Thymus (tissue), 11 donors: Measurements from ENCODE around the gene CCNY. TPM values are rescaled to one million over a fixed set of nuclear protein-coding genes. Genes with fewer than 3 reads are reported as not detected.

ENCODE experiments used
- DNase-seq, 9 donors: peaks; one replicate each; pipeline ENCODE4 v3.0.0-alpha.2; 2013; ENCODE audit warnings: low spot score in 9 of 9, low read depth in 6 of 9, missing footprints in 1 of 9
- H3K27ac ChIP-seq, 2 donors: one replicate each; pipeline ENCODE4 v1.5.1; 2013; ENCODE audit warnings: control low read depth in 1 of 2, low read depth in 1 of 2, low read length in 1 of 2, mild to moderate bottlenecking in 1 of 2, moderate library complexity in 1 of 2
- H3K27me3 ChIP-seq, 2 donors: one replicate each; pipeline ENCODE4 v1.5.1; 2013; ENCODE audit warnings: low read length in 1 of 2; ENCODE audit not compliant: control insufficient read depth in 2 of 2, insufficient read depth in 1 of 2
- H3K36me3 ChIP-seq, 2 donors: one replicate each; pipeline ENCODE4 v1.5.1; 2013; ENCODE audit warnings: low read length in 1 of 2, mild to moderate bottlenecking in 1 of 2, moderate library complexity in 1 of 2; ENCODE audit not compliant: control insufficient read depth in 2 of 2, insufficient read depth in 2 of 2
- H3K4me1 ChIP-seq, 2 donors: one replicate each; pipeline ENCODE4 v1.5.1; 2013; ENCODE audit warnings: low read length in 2 of 2; ENCODE audit not compliant: control insufficient read depth in 2 of 2, insufficient read depth in 2 of 2
- H3K4me3 ChIP-seq, 2 donors: one replicate each; pipeline ENCODE4 v1.5.1; 2013; ENCODE audit warnings: low read length in 2 of 2, control low read depth in 1 of 2, mild to moderate bottlenecking in 1 of 2
- H3K9me3 ChIP-seq, 2 donors: one replicate each; pipeline ENCODE4 v1.5.1; 2013; ENCODE audit warnings: low read length in 1 of 2, mild to moderate bottlenecking in 1 of 2; ENCODE audit not compliant: control insufficient read depth in 2 of 2, insufficient read depth in 1 of 2
- WGBS: extraction: QIAGEN DNeasy Blood & Tissue Kit; methylation state at CpG from one replicate; pipeline ENCODE4 v1.1.7; 2013; 5-methylcytosine and 5-hydroxymethylcytosine counted together
- polyA plus RNA-seq: library from polyadenylated mRNA; stranded (reverse); fragments of 200-250 nt; gene quantifications from one replicate; pipeline ENCODE4 v1.2.3, GENCODE V29; 2013
- total RNA-seq: library from RNA; stranded (reverse); fragments of 120-200 nt; gene quantifications from one replicate; pipeline ENCODE4 v1.2.4, GENCODE V29; 2013
- donor health status: healthy.

The CCNY gene
- total and polyA plus RNA-seq, 2 donors: 27.6 to 34.9 TPM

DNA sequence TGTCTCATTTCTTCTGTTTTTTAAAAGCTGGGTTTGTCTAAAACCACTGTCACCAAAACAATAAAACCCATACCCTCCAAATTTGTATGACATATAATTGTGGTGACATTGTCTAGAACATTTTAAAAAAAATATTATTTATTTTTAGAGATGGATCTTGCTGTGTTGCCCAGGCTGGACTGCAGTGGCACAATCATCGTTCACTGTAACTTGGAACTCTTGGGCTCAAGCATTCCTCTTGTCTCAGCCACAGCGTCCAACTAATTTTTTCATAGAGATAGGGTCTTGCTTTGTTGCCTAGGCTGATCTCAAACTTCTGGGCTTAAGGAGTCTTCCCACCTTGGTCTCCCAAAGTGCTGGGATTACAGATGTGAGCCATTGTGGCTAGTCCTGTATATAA is 116.5 kb downstream of the CCNY start:
- Histone ChIP-seq H3K4me1 (peaks cover 4 to 35% of the 10 kb centered on the region in 2 donors), H3K27ac (no peak overlapping the region), H3K36me3 (no peaks in the 10 kb centered on the region), H3K27me3 (no peaks in the 10 kb centered on the region), H3K9me3 (no peaks in the 10 kb centered on the region), H3K4me3 (no peak overlapping the region)
- DNase-seq: no peak
- WGBS: 98% methylated on average over 2 of the region's 2 CpGs

DNA sequence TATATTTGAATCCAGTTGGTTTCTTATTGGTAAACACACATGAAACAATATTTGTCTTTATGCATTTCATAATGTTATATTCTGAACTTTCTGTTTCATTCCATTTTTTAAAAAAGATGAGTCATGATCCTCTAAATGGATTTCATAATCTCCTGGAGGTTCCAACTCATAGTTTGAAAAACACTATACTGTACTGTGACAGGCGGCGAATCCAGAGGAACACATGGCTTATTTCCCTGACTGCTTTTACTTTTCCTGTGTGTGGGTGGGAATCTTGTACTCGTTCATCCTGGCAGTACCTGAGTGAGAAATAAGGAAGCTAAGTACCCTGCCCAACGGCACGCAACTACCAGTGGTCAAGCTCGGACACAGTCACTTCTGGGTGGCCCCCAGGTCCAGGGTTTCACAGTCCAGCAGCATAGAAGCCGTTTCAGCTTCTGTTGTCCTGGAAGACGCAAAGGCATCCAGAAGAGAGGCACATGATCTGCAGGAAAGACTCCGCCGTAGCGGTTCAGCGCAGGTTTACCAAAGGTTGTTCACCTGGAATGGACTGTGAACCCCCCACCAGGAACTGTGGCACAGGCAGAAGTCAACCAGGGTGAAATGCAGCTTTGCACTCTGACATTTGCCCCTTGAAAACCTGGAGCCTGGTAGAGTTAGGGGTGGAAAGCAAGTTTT is 117.7 kb downstream of the CCNY start:
- Histone ChIP-seq H3K4me1 (peaks cover 0 to 30% of the 10 kb centered on the region in 2 donors), H3K36me3 (no peaks in the 10 kb centered on the region), H3K27ac (no peak overlapping the region), H3K27me3 (no peaks in the 10 kb centered on the region), H3K9me3 (no peaks in the 10 kb centered on the region), H3K4me3 (no peak overlapping the region)
- no peak for DNase-seq
- WGBS: 95% methylated on average over 12 of the region's 12 CpGs

DNA sequence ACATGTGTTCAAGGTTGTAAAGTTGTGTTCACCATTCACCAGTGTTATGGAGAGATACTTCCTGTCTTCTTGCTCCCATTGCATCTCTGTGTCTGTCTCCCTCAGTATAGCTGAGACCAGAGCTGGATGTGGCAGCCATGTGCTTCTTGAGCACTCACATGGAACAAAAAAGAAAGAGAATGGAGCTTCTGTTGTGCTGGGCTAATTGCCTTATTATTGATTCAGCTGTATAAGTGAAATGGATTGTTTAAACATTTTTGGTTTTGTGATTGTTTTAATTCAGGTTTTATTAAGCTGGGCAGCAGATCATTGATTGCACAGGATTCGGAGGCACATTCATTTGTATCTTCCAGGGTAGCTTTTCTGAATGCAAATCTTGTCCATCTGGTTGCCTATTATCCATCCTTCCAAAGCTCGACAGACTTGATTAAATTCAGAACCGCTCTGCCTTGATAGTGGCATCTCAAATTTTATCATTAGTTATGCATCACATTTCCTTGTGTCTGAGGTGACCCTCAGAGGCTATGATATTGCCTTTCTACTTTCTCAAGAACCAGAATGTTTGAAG is 119.9 kb downstream of the CCNY start:
- Histone ChIP-seq H3K36me3 (no peaks in the 10 kb centered on the region), H3K27ac (no peak overlapping the region), H3K27me3 (no peaks in the 10 kb centered on the region), H3K9me3 (no peaks in the 10 kb centered on the region), H3K4me1 (peaks cover 0 to 25% of the 10 kb centered on the region in 2 donors), H3K4me3 (no peak overlapping the region)
- 97% methylated on average over 3 of the region's 3 CpGs for WGBS
- DNase-seq: no peak

DNA sequence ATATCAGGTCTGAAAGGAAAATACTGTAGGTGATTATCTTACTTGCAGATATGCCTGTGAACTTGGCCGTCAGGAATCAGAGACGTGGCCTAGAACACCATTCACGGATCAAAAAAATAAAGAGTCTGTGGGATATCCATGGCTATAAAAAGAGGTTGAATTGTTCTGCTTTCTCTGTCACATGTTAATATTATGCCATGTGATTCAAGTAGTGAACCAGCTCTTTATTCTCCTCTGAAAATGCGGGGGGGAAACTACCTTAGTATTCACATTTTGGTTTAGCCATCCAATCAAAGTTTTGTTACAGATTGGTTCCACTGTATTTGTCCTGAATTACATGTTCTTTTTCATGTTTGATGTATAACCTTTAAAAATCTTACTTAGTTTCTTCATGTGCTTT is 120.5 kb downstream of the CCNY start:
- Histone ChIP-seq H3K4me1 (peaks cover 0 to 24% of the 10 kb centered on the region in 2 donors), H3K4me3 (no peak overlapping the region)
- 97% methylated on average over 4 of the region's 4 CpGs for WGBS

DNA sequence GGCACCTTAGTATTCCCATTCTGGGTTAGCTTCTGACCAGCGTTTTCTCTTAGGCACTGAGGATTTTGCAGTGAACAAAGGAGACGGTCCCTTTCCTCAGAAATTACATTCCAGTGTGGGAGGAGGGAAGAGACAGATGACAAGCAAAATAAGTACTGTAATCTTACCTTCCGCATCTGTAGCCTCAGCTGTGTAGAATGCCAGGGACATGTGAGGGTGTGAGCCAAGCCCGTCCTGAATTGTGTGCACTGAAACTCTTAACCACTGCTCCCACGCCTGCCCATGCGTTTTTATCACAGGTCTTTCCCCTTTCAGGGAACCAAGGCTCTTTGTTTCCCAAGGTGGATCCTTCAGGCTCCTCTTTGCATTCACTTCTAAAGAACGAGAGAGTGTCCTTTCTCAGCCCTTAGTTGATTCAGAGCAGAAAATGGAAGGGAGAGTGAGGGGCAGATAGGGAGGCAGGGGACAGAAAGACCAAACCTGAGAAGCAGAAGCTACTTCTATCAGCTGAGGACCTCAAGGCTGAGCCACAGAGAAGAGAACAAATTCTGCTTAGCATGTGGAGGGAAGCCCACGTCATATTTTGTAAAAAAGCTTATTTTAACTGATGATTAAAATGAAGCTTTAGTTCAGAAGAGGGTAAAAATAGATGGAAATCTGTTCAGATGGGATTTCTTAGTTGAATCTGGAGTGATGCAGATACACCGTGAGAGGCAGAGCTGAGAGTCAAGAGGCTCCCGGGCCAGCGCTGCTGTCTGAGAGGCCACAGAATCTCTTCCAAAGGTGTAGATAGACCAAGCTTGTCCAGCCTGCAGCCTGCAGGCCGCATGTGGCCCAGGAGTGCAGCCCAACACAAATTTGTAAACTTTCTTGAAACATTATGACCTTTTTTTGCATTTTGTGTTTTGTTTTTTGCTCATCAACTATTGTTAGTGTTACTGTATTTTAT is 122.5 kb downstream of the CCNY start:
- H3K27me3 ChIP-seq: no peaks in the 10 kb centered on the region
- no peak overlapping the region for H3K4me3 ChIP-seq
- 95% methylated on average over 12 of the region's 12 CpGs for WGBS
- H3K9me3 ChIP-seq: no peaks in the 10 kb centered on the region
- H3K27ac ChIP-seq: no peak overlapping the region
- H3K36me3 ChIP-seq: no peaks in the 10 kb centered on the region
- no peak for DNase-seq
- H3K4me1 ChIP-seq: peaks cover 3 to 35% of the 10 kb centered on the region in 2 donors

More for the DNA sequence above, 120.5 kb downstream of the CCNY start:
- Histone ChIP-seq H3K27me3 (no peaks in the 10 kb centered on the region), H3K27ac (no peak overlapping the region), H3K9me3 (no peaks in the 10 kb centered on the region), H3K36me3 (no peaks in the 10 kb centered on the region)
- DNase-seq: no peak

DNA sequence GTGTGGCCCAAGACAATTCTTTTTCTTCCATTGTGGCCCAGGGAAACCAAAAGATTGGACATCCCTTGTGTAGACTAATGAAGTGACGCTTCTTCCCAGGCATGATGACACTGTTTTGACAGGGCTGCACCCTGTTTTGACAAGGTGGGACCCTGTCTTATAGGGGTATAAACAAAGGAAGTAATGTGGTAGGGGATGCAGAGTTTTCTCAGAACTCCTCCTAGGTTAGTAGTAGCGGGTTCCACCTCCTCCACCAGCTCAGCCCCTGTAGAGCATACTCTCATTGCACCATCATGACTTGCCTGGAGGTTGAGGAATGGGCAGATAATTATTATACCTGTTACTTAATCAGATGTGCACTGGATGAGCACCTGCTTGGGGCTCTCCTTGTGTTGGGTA is 123.1 kb downstream of the CCNY start:
- Histone ChIP-seq H3K4me1 (peaks cover 6 to 35% of the 10 kb centered on the region in 2 donors), H3K27me3 (no peaks in the 10 kb centered on the region), H3K9me3 (no peaks in the 10 kb centered on the region), H3K36me3 (no peaks in the 10 kb centered on the region), H3K4me3 (no peak overlapping the region), H3K27ac (no peak overlapping the region)
- WGBS: 85% methylated on average over 2 of the region's 2 CpGs
- DNase-seq: peak in 1 of 9 donors; percentile 24

DNA sequence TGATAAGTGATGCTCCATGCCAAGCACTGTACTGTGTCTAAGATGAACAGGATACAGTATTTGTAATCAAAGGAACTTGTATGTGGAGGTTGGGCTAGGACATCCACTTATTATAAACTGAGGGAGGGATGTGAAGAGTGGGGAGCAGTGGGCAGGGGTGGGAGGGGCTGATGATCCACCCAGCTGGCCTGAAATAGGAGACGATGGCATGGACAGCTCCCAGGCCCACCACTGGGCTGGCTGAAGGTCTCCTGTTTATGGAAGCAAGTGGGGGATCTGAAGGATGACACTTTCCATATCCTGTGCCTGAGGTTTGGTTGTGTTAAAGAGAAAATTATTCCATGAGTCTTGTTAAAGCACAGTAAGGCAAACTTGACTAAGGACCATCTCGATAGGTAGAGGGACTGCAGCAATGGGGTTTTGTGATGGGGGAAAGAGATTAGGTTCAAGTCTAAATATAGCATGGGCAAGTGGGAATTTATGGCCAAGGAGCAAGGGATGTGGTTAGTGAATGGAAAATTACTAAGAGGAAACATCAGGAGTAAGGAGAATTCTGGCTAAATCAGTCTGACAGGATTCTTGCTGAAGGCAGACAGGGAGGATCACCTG is 124.6 kb downstream of the CCNY start:
- no peaks in the 10 kb centered on the region for H3K9me3 ChIP-seq

DNA sequence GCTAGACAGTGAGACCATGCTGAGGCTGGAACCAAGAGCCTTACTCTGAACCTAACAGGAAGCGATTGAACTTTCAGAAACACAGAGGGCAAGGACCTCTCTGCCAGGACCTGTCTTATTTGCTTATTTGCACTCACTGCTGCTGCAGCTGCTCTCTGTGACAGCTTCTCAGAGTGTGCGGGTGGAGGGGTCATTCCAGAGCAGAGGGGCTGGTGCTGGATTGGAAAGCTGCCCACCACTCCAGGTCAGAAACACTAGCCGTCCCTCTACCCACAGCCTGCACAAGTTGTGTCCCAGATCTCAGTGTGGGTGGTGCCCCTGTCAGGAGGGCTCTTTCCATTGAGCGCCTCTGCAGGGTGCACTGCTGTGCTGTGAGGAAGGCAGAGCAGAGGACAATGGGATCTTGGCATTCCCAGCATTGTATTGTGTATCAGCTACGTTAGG is 126.2 kb downstream of the CCNY start:
- no peaks in the 10 kb centered on the region for H3K9me3 ChIP-seq
- no peak overlapping the region for H3K27ac ChIP-seq
- DNase-seq: peak in 1 of 9 donors; percentile 22
- no peaks in the 10 kb centered on the region for H3K36me3 ChIP-seq
- H3K27me3 ChIP-seq: no peaks in the 10 kb centered on the region
- 91% methylated on average over 5 of the region's 5 CpGs for WGBS
- H3K4me1 ChIP-seq: peaks cover 6 to 32% of the 10 kb centered on the region in 2 donors
- no peak overlapping the region for H3K4me3 ChIP-seq

More for the DNA sequence above, 124.6 kb downstream of the CCNY start:
- H3K4me3 ChIP-seq: no peak overlapping the region
- H3K27me3 ChIP-seq: no peaks in the 10 kb centered on the region
- no peak for DNase-seq
- no peak overlapping the region for H3K27ac ChIP-seq
- no peaks in the 10 kb centered on the region for H3K36me3 ChIP-seq
- 96% methylated on average over 2 of the region's 2 CpGs for WGBS
- H3K4me1 ChIP-seq: peaks cover 6 to 32% of the 10 kb centered on the region in 2 donors
